Renal cortex interstitium (tissue), 11 donors: ENCODE data around the gene ZNF655. TPM values are rescaled to one million over a fixed set of nuclear protein-coding genes. Genes with fewer than 3 reads are reported as not detected.

Source experiments
- DNase-seq, 11 donors: peaks; one replicate each; pipeline ENCODE4 v3.0.0-alpha.2; 2013; ENCODE audit warnings: low read depth in 9 of 11, low spot score in 4 of 11; ENCODE audit errors: extremely low read depth in 1 of 11
- polyA plus RNA-seq, 3 donors: library from polyadenylated mRNA; unstranded; fragments of 120-200 nt; gene quantifications; one replicate each; pipeline ENCODE4 v1.2.1, GENCODE V29; 2013; ENCODE audit not compliant: insufficient read length in 3 of 3

ZNF655 gene
- polyA plus RNA-seq, 3 donors: 69.9 to 106 (median 82.0) TPM

DNA sequence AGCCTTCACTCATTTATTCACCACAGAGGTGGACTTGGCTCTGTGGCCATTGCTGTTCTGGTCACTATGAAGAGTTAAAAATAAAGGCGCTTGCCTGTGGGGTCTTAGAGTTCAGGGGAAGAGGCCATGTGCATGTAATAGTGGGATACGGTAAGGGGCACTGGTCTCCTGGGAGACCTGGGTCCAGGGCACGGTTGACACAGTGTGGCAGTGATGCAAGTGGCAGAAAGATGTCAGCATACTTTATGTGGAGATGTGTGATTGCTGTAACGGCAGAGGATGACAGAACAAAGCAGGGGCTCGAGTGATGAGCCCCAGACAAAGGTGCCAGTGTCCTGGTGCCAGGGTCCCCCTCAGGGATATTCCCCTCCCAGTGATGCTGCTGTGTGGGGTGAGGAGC, 66.9 kb downstream of the ZNF655 start:
- DNase-seq: no peak

DNA sequence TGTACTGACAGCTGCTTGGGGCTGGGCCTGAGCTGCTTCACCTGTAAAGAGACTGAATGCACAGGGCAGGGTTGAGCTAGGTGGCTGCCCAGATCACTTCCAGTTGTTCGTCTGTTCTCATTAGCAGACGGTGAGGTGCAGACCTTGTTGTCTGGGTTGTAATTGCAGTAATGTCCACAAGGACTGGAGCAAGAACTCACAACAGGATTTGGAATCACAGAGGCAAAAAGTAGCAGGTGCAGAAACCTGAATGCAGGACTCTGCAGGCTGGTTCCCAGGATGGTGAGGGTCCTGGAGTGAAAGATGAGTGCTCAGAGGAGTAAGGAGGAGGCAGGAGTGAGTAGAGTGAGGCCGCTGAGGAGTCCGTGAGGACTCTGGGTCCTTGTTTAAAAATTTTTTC, 67.5 kb downstream of the ZNF655 start:
- no peak for DNase-seq

Other genes with a start within 250 kb of the ZNF655 start
- gene ARPC1A, start 232.7 kb upstream of the ZNF655 start, polyA plus RNA-seq: 100 to 1,000 TPM; 101 to 114 (median 109) TPM
- 10 to 100 TPM; 24.2 to 44.8 (median 35.4) TPM for gene ARPC1B, start 183.9 kb upstream of the ZNF655 start, polyA plus RNA-seq
- gene PDAP1, start 150.0 kb upstream of the ZNF655 start, polyA plus RNA-seq: 100 to 1,000 TPM; 137 to 171 (median 142) TPM
- 100 to 1,000 TPM; 105 to 111 (median 106) TPM for gene BUD31, start 149.7 kb upstream of the ZNF655 start, polyA plus RNA-seq
- 1 to 10 TPM; 5.0 to 5.8 (median 5.6) TPM for gene PTCD1, start 119.8 kb upstream of the ZNF655 start, polyA plus RNA-seq
- 10 to 100 TPM; 32.8 to 40.2 (median 37.6) TPM for gene CPSF4, start 119.7 kb upstream of the ZNF655 start, polyA plus RNA-seq
- gene ATP5MF, start 92.5 kb upstream of the ZNF655 start, polyA plus RNA-seq: 100 to 1,000 TPM; 376 to 480 (median 463) TPM
- 10 to 100 TPM; 23.5 to 64.6 (median 30.6) TPM for gene ZNF789, start 85.8 kb upstream of the ZNF655 start, polyA plus RNA-seq
- gene ZNF394, start 58.4 kb upstream of the ZNF655 start, polyA plus RNA-seq: 10 to 100 TPM; 13.8 to 20.3 (median 14.3) TPM
- gene ZKSCAN5, start 54.0 kb upstream of the ZNF655 start, polyA plus RNA-seq: 10 to 100 TPM; 15.3 to 18.3 (median 15.7) TPM
- 10 to 100 TPM; 14.5 to 17.6 (median 15.7) TPM for gene FAM200A, start 6.5 kb upstream of the ZNF655 start, polyA plus RNA-seq
- 1 to 10 TPM; 1.5 to 2.7 (median 2.0) TPM for gene TMEM225B, start 39.6 kb downstream of the ZNF655 start, polyA plus RNA-seq
- 10 to 100 TPM; 18.5 to 21.0 (median 19.5) TPM for gene ZSCAN25, start 58.3 kb downstream of the ZNF655 start, polyA plus RNA-seq
- 1 to 10 TPM; 1.6 to 2.5 (median 2.1) TPM for gene CYP3A5, start 121.4 kb downstream of the ZNF655 start, polyA plus RNA-seq
- gene CYP3A7, start 176.6 kb downstream of the ZNF655 start, polyA plus RNA-seq: 1 to 10 TPM in 1 of 3 donors, under 1 TPM in 2; 0.30 to 1.4 (median 0.91) TPM
- under 1 TPM; 0.17 to 0.39 (median 0.27) TPM for gene CYP3A4, start 225.5 kb downstream of the ZNF655 start, polyA plus RNA-seq